GM19351 (cell line): Measurements from ENCODE around the gene GTF2H2C.
"Not testable (repeated sequence)": the region's sequence is repeated elsewhere in the genome, so short reads cannot be mapped to it uniquely, and the experiment has no call there.

Experiments used
- ATAC-seq: cut with Tn5 transposase; IDR thresholded peaks from one replicate; pipeline ENCODE4 v1.9.1; 2021; ENCODE audit warnings: mild to moderate bottlenecking, moderate library complexity; ENCODE audit not compliant: unreplicated experiment

GTF2H2C gene

GRCh38 chr5:69560587-69561431 is 818 bp downstream of the GTF2H2C start:
- not testable (repeated sequence) for ATAC-seq

GRCh38 chr5:69566172-69566571 is 6.2 kb downstream of the GTF2H2C start:
- ATAC-seq, result not testable (repeated sequence)

- ATAC-seq, result not testable (repeated sequence)
Measured at GRCh38 chr5:69568072-69568471, 8.1 kb downstream of the GTF2H2C start.

- ATAC-seq, result not testable (repeated sequence)
Measured at GRCh38 chr5:69583356-69583755, 23.4 kb downstream of the GTF2H2C start.

GRCh38 chr5:69596114-69596840 is 36.3 kb downstream of the GTF2H2C start:
- ATAC-seq, result not testable (repeated sequence)

GRCh38 chr5:69601947-69602346 is 42.0 kb downstream of the GTF2H2C start:
- peak; percentile 94 for ATAC-seq

GRCh38 chr5:69606839-69607238 is 46.8 kb downstream of the GTF2H2C start:
- not testable (repeated sequence) for ATAC-seq

GRCh38 chr5:69607750-69608149 is 47.8 kb downstream of the GTF2H2C start:
- ATAC-seq, result not testable (repeated sequence)

- not testable (repeated sequence) for ATAC-seq
Measured at GRCh38 chr5:69608861-69609496, 49.0 kb downstream of the GTF2H2C start.

GRCh38 chr5:69614843-69615242 is 54.9 kb downstream of the GTF2H2C start:
- ATAC-seq, result not testable (repeated sequence)

- not testable (repeated sequence) for ATAC-seq
Measured at GRCh38 chr5:69631879-69632278, 71.9 kb downstream of the GTF2H2C start.
